Osteocyte (in vitro differentiated cells): ENCODE measurements around the gene ITPKB. TPM values are rescaled to one million over a fixed set of nuclear protein-coding genes. Genes with fewer than 3 reads are reported as not detected.

Experiments used
- DNase-seq: peaks from one replicate; pipeline ENCODE4 v3.0.0; 2021; ENCODE audit warnings: mixed read lengths; ENCODE audit not compliant: unreplicated experiment; ENCODE audit errors: extremely low spot score
- H3K27ac Mint-ChIP-seq: one replicate; pipeline ENCODE4 v1.8.0; 2021; ENCODE audit warnings: mild to moderate bottlenecking, mixed read lengths; ENCODE audit not compliant: unreplicated experiment
- H3K27me3 Mint-ChIP-seq: one replicate; pipeline ENCODE4 v1.8.0; 2021; ENCODE audit warnings: mixed read lengths; ENCODE audit not compliant: unreplicated experiment
- H3K36me3 Mint-ChIP-seq: one replicate; pipeline ENCODE4 v1.8.0; 2021; ENCODE audit warnings: mixed read lengths; ENCODE audit not compliant: unreplicated experiment
- H3K4me1 Mint-ChIP-seq: one replicate; pipeline ENCODE4 v1.8.0; 2021; ENCODE audit warnings: mixed read lengths; ENCODE audit not compliant: unreplicated experiment
- H3K4me3 Mint-ChIP-seq: one replicate; pipeline ENCODE4 v1.8.0; 2021; ENCODE audit warnings: mild to moderate bottlenecking, moderate library complexity, mixed read lengths; ENCODE audit not compliant: unreplicated experiment
- H3K9me3 Mint-ChIP-seq: one replicate; pipeline ENCODE4 v1.8.0; 2021; ENCODE audit warnings: mixed read lengths; ENCODE audit not compliant: unreplicated experiment
- CTCF ChIP-seq: fragments of 200-600 bp; sonication (generic); IDR thresholded peaks from 2 replicates; pipeline ENCODE4 v1.5.0; 2021; ENCODE audit warnings: antibody characterized with exemption, mild to moderate bottlenecking, moderate library complexity
- total RNA-seq: library from RNA; stranded (reverse); gene quantifications from 2 replicates; pipeline ENCODE4 v1.2.1, GENCODE V29; 2021

ITPKB gene
- total RNA-seq, 1 donor from 2014 or later = 28.3 TPM

DNA sequence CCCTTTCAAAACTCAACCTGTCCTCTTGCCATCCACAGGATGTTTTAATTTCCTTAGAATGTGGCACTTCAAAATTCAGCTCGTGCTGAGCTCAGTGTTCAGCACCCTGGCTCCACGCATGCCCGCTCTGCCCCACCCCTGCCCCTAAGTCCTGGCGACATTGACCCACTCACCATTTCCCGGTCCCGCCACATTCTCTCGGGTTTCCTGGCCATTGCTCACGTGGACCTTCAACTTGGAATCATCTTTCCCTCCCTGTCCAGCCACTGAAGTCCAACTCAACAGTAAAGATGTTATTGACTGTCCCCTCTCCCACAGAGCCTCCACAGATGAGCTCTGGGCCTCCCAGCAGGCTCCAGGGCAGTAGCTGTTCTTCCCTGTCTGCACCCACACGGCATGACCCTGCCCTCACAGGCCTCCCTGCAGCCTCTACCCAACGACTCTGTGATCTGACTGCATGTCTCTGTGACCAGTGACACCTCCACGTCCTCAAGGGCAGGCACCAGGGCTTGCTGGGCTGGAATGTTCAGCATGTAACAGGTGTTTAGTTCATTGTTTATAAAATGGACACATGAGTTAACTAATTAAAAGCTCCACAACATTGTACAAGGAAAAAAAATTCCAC is 53.8 kb downstream of the ITPKB start:
- Mint-ChIP-seq H3K9me3 (no peaks in the 10 kb centered on the region), H3K36me3 (peaks cover 2% of the 10 kb centered on the region), H3K27ac (no peak overlapping the region), H3K4me1 (peaks cover 21% of the 10 kb centered on the region), H3K27me3 (no peaks in the 10 kb centered on the region), H3K4me3 (no peak overlapping the region)
- TF ChIP-seq CTCF = no peak
- no peak for DNase-seq

DNA sequence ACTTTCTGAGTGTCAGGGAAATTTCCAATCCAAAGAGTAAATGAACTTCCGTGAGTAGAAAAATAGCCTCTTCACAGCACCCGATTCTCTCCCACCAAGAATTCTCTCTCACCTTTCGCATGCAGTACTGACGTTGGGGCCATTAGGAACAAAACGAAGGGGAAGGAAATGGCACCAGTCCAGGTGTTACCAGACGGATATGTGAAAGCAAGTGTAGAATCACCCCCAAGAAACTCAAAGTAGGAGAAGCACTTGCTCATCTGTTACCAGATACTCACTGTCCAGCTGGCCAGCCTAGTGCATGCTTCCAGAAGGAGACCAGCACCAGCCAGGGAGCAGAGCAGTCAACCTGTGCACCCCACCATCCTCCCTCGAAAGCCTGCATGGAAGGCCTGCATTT is 55.1 kb downstream of the ITPKB start:
- H3K36me3 Mint-ChIP-seq = peaks cover 2% of the 10 kb centered on the region
- no peak for DNase-seq
- H3K9me3 Mint-ChIP-seq = no peaks in the 10 kb centered on the region
- H3K4me1 Mint-ChIP-seq = peaks cover 31% of the 10 kb centered on the region
- TF ChIP-seq CTCF = no peak
- H3K4me3 Mint-ChIP-seq = no peak overlapping the region
- no peaks in the 10 kb centered on the region for H3K27me3 Mint-ChIP-seq
- H3K27ac Mint-ChIP-seq = no peak overlapping the region

DNA sequence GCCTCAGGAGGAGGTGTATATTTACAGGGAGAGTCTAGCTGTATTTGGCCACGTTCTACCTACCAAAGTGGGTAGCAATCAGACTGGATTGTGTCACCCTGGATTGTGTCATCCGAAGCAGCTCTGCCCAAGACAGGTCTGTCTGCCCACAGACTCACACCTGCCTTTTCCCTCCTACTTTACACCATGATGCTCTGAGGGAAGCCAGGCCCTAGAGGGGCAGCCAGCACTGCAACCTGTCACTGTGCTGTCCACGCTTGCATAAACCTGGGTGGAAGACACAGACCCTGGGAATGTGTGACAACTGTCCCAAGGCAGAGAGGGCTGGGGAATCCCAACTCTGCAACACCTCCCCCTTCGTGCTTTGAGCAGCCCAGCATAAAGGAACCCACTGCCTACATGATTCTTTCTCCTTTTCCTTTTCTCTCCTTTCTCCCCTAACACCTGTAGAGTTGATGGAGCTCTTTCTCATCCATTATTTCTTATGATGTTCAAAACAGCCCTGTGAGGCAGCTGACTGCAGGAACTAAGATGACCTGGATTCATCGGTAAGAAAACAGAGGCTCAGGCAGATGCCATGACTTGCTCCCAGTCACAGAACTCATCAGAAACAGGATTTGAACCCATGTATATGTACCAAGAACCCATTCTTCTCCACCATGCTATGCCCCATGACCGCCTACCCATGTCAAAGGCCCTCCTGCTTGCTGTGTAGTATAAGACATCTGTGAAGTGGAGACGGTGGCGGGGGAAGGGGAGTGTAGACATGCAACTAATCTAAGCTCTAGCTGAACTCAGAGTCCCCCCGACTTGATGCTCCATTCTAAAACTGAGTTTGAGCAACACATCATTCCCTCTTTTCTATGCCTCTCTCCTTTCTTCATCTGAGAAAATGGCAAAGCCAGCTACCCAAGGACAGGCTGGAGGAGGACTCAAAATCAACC is 55.9 kb downstream of the ITPKB start:
- Mint-ChIP-seq H3K4me1 (peaks cover 30% of the 10 kb centered on the region), H3K27me3 (no peaks in the 10 kb centered on the region), H3K36me3 (peaks cover 2% of the 10 kb centered on the region), H3K9me3 (no peaks in the 10 kb centered on the region), H3K27ac (no peak overlapping the region), H3K4me3 (no peak overlapping the region)
- no peak for TF ChIP-seq CTCF
- no peak for DNase-seq

DNA sequence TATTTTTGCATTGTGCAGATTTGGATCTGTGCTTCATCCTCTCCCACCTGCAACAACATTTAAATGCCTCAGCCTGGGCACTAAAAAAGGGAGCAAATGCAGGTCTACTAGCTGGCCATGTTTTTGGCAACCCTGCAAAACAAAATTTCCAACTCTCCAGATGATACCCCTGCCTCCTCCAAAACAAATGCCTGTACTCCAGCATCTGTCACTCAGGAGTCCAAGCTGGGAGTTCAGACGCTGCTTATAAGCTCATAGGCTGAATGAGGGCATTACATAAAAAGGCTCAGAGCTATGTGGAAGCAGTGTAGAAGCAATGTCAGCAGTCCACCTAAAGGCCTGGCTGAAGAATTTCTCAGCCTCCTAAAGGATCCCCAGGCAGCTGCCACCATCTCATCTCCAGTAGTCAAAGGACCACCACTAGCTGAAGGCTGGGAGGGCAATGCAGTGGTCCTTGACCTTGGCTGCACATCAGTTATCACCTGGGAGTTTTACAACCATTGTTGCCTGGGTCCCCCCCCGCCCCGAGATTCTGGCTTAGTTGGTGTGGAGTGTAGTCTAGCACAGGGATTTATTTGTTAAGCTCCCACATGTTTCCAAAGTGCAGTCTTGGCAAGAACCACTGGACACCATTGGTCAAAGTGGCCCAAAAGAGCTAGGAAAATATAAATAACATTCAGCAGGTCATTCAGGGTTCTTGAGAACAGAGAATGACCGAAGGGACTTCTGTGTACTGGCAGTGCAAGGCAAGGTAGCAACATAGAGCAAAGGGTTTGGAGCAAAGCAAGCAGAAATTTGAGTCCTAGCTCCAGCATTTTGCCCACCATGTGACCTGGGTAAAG is 57.2 kb downstream of the ITPKB start:
- Mint-ChIP-seq H3K36me3 (peaks cover 2% of the 10 kb centered on the region), H3K27me3 (no peaks in the 10 kb centered on the region), H3K27ac (no peak overlapping the region), H3K9me3 (no peaks in the 10 kb centered on the region), H3K4me1 (peaks cover 41% of the 10 kb centered on the region), H3K4me3 (no peak overlapping the region)
- no peak for DNase-seq
- TF ChIP-seq CTCF = no peak
